Measurements from ENCODE around the gene MMP14. TPM values are rescaled to one million over a fixed set of nuclear protein-coding genes. Genes with fewer than 3 reads are reported as not detected.

MMP14 gene
- total RNA-seq, 1 donor from 2014 or later: 138 TPM

DNA sequence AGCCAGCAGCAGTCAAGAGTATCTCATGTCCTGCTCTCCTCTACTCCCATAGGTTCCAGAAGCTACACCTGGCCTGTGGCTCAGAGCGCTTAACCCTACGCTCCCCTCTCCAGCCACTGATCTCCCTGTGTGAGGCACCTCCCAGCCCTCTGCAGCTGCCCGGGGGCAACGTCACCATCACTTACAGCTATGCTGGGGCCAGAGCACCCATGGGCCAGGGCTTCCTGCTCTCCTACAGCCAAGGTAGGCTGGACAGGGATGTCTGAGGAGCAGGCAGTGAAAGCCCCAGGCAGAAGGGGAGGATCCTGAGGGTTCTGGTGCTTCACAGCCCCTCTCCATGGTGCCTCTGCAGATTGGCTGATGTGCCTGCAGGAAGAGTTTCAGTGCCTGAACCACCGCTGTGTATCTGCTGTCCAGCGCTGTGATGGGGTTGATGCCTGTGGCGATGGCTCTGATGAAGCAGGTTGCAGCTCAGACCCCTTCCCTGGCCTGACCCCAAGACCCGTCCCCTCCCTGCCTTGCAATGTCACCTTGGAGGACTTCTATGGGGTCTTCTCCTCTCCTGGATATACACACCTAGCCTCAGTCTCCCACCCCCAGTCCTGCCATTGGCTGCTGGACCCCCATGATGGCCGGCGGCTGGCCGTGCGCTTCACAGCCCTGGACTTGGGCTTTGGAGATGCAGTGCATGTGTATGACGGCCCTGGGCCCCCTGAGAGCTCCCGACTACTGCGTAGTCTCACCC lies 38.8 kb downstream of the MMP14 start:
- no peak for ATAC-seq
- intact Hi-C loops (cut with DNase I): no loop called here
- DNase-seq (ENCODE audit: low spot score): no peak

DNA sequence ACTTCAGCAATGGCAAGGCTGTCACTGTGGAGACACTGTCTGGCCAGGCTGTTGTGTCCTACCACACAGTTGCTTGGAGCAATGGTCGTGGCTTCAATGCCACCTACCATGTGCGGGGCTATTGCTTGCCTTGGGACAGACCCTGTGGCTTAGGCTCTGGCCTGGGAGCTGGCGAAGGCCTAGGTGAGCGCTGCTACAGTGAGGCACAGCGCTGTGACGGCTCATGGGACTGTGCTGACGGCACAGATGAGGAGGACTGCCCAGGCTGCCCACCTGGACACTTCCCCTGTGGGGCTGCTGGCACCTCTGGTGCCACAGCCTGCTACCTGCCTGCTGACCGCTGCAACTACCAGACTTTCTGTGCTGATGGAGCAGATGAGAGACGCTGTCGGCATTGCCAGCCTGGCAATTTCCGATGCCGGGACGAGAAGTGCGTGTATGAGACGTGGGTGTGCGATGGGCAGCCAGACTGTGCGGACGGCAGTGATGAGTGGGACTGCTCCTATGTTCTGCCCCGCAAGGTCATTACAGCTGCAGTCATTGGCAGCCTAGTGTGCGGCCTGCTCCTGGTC lies 39.4 kb downstream of the MMP14 start:
- intact Hi-C loops (cut with DNase I): no loop called here
- DNase-seq (ENCODE audit: low spot score): no peak
- no peak for ATAC-seq

GRCh38 chr14:22877000-22877501 lies 40.7 kb downstream of the MMP14 start:
- intact Hi-C loops (cut with DNase I): no loop called here
- DNase-seq (ENCODE audit: low spot score): no peak
- no peak for ATAC-seq

GRCh38 chr14:22878271-22879246 lies 42.2 kb downstream of the MMP14 start:
- intact Hi-C loops (cut with DNase I): no loop called here
- no peak for DNase-seq (ENCODE audit: low spot score)

GRCh38 chr14:22882064-22882463 lies 45.7 kb downstream of the MMP14 start:
- intact Hi-C loops (cut with DNase I): no loop called here
- ATAC-seq (no peak), DNase-seq (ENCODE audit: low spot score) (no peak)

More at GRCh38 chr14:22878271-22879246, 42.2 kb downstream of the MMP14 start:
- no peak for ATAC-seq

DNA sequence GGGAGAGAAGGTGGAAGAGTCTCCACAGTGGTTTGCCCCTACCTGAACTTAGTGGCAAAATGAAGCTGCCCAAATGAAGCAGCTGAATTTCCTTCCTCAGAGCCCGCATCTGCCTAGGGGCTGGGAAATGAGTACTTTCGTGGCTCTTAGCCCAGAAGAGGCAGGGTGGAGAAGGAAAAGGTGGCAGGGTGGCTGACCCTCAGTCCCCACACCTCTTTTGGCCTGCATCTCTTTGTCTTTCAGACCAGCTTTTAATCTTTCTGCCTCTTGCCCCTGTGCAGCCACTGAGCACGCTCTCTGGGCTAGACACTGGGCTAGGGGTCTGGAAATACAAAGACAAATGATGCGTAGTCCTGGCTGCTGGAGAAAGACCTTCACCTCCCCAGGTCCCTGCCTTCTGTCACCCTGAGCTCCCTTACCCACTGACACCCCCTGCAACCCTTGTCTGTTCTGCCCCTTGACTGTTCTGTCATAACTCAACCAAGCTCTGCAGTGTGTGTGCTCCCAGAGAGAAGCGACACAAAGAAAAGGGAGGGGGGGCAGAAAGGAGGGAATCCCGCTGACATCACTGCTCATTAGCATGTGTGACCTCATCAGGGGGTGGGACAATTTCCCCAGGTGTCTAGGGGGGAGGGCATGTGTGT lies 46.3 kb downstream of the MMP14 start:
- ATAC-seq: no peak
- DNase-seq (ENCODE audit: low spot score): no peak

DNA sequence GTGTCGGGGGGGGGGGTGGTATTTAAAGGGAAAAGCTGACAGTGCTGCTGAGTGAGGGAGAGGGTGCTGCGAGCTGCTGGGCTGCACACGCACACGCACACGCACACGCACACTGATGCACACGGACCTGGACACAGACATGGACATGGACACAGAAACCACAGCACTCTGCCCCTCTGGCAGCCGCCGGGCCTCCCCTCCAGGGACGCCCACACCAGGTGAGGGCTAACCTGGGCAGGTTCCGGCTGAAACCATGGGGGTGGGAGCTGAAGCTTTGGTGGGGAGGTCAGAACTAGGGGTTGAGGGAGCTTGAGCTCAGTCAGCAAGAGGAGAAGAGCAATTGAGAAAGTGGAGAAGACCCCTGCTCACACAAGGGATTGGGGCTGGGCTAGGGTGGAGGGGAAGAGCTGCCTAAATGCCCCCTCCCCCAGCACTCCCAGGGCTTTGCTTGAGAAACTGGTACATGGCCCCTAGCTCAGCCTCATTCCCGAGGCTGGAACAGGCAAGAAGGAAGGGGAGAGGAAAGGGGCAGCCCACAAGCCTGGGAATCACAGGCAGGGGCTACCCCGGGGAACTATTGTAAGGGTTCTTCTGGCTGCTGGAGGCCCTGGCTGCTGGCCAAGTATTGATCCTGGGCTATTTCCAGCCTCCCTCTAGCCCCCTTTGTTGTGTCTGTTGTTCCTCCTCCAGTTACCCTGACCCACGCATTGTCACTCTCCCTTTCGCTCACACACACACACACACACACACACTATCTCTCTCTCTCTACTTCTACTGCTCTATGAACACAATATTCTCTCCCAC lies 47.0 kb downstream of the MMP14 start, which contains the start of gene REM2:
Gene REM2 (plus strand): TSS at position 50 of the 804 bp plus-strand sequence. CDS start 66 bp downstream, at position 116.
- DNase-seq (ENCODE audit: low spot score) (no peak), ATAC-seq (no peak)
- intact Hi-C loops (cut with DNase I): no loop called here

More for the DNA sequence above, 46.3 kb downstream of the MMP14 start:
- intact Hi-C loops (cut with DNase I): no loop called here

GRCh38 chr14:22884076-22884737 lies 47.8 kb downstream of the MMP14 start:
- intact Hi-C loops (cut with DNase I): no loop called here
- DNase-seq (ENCODE audit: low spot score) (no peak), ATAC-seq (no peak)

DNA sequence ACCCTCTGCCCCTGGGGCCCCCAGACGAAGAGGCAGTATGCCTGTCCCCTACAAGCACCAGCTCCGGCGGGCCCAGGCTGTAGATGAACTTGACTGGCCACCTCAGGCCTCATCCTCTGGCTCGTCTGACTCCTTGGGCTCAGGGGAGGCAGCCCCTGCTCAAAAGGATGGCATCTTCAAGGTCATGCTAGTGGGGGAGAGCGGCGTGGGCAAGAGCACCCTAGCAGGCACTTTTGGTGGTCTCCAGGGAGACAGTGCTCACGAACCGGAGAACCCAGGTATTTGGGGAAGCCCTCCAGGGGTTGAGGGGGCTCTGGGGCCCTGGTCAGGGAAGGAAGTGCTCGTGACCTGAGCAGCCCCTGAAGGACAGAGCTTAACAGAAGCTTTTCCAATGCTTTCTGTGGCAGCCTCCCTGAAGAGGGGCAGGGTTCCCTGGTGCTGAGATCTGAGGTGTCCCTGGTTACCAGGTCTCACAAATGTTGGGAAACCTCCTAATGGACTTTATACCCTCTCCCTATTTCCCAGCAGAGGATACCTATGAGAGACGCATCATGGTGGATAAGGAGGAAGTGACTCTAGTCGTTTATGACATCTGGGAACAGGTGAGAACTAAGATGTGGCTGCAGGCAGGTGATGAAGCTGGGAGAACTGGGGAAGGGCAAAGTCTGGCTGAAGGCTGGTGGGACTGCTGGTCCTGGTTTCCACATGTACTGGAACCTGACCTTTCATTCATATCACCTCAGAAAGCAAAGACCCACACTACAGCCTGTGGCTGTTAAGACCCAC lies 48.5 kb downstream of the MMP14 start:
- ATAC-seq (no peak), DNase-seq (ENCODE audit: low spot score) (no peak)
- intact Hi-C loops (cut with DNase I): no loop called here

GRCh38 chr14:22885975-22886374 lies 49.6 kb downstream of the MMP14 start:
- DNase-seq (ENCODE audit: low spot score) (no peak), ATAC-seq (no peak)
- intact Hi-C loops (cut with DNase I): no loop called here

DNA sequence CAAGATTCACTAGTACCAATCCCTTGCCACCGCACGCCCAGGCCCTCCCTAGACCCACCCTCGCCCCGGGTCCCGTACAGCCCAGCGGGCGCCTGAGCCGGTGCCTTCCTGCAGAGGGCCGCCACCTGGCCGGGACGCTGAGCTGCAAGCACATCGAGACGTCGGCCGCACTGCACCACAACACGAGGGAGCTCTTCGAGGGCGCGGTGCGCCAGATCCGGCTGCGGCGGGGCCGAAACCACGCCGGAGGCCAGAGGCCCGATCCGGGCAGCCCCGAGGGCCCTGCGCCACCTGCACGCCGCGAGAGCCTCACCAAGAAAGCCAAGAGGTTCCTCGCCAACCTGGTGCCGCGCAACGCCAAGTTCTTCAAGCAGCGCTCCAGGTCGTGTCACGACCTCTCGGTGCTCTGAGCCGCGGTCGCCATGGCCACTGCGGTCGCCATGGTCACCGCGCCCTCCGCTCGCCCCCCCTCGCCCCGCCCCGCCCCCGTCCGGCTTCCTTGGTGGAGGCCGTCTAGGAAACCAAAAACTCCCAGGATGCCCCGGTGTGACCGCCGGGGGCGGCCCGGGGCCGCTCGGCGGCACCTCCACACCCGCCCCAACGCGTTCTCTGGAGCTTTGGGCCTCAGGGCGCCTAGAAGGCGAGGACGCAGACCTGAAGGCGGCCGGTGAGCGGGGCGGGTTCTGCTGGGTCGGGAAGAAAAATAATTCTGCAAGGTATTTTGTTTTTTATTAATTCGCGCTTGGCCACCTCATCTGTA lies 50.3 kb downstream of the MMP14 start:
- ATAC-seq (peak; percentile 90), DNase-seq (ENCODE audit: low spot score) (peak; percentile 80)
- intact Hi-C loops (cut with DNase I): no loop called here

GRCh38 chr14:22887260-22887989 lies 51.0 kb downstream of the MMP14 start:
- intact Hi-C loops (cut with DNase I): no loop called here
- DNase-seq (ENCODE audit: low spot score) (no peak), ATAC-seq (peak; percentile 58)

GRCh38 chr14:22887990-22888378 lies 51.6 kb downstream of the MMP14 start:
- ATAC-seq (no peak), DNase-seq (ENCODE audit: low spot score) (no peak)
- intact Hi-C loops (cut with DNase I): no loop called here

DNA sequence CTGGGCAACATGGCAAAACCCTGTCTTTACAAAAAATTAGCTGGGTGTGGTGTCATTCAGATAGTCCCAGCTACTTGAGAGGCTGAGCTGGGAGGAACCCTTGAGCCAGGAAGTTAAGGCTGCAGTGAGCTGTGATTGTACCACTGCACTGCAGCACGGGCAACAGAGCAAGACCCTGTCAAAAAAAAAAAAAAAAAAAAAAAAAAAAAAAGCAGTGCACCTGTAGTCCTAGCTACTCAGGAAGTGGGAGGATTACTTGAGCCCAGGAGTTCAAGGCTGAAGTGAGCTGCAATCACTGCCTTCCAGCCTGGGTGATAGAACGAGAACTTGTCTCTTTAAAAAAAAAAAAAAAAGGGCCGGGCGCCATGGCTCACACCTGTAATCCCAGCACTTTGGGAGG lies 52.3 kb downstream of the MMP14 start:
- intact Hi-C loops (cut with DNase I): no loop called here
- no peak for DNase-seq (ENCODE audit: low spot score)
- no peak for ATAC-seq

DNA sequence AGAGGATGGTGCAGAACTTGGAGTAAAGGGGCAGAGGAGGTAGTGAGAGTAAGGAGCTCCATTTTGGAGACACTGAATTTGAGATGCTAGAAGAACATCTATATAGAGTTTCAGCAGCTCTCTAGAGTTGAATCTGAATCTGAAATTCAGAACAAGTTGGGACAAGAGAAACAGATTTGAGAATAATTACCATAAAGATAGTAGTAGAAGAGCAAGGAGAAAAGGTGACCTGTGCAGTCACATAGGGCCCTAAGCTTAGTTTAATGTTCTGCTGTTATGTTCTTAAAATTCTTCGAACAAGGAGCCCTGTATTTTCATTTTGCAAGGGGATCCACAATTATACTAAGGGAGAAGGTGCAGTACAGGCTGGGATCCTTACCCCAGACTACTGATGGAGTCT lies 54.0 kb downstream of the MMP14 start:
- DNase-seq (ENCODE audit: low spot score) (no peak), ATAC-seq (no peak)
- intact Hi-C loops (cut with DNase I): no loop called here

DNA sequence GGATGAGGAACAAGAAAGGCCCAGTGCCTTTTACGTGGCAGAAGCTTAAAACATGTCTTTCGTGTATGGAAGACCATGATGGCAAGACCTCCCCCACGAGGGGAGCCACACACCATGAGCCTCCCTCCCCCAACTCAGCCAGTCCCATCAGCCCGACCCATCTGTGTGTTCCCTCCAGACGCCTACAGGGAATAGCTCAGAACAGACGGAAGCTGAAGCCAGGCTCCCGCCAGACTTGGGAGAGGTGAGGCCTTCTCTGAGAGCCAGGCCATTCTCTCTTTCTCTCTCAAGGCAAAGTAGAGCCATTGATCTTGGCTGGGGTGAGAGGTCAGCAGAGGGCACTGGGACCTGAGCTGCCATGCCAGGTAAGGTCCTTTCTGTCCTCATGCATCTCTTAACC lies 56.1 kb downstream of the MMP14 start:
- ATAC-seq (no peak), DNase-seq (ENCODE audit: low spot score) (no peak)
- intact Hi-C loops (cut with DNase I): no loop called here
